Stimulated activated CD8-positive, alpha-beta memory T cell treated with anti-CD3 and anti-CD28 coated beads, Interleukin-7, amount 100 ng/mL, for 48 hours (primary cell): ENCODE results near the gene SP110.
A peak's percentile ranks its signal among the peaks of the same experiment; 100 is the strongest.
"Not testable (repeated sequence)": the region's sequence is repeated elsewhere in the genome, so short reads cannot be mapped to it uniquely, and the experiment has no call there.

Source experiments
- DNase-seq, 2 donors: peaks; one replicate each; pipeline ENCODE4 v3.0.0-alpha.2; 2020; ENCODE audit warnings: low read depth in 1 of 2; ENCODE audit errors: extremely low read depth in 1 of 2

The SP110 gene

DNA sequence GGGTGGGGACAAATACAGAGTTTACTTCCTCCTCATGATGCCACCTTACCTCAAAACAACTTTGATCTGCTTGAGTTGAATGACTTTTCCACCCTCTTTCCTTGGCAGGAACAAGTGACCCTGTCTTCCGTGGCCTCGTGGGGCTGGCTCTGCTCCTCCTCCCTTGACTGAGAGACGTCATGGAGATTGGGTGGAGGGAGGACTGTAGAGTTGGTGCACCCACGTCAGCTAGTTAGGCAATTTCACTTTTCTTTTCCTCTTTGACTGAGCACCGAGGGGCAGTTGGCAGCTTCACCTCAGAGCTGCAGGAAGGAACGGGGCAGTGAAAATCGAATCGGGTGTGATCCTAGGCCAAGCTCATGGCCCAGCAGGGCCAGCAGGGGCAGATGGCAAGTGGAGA lies 5.7 kb upstream of the SP110 start, which contains the start of gene SP140:
Gene SP140, plus strand, starts transcription at position 251 of the 400 bp plus-strand sequence. Its CDS starts 109 bp downstream, at position 360.
- peak; percentile 26 to 80 for DNase-seq

- no peak for DNase-seq
These were observed 4.7 kb upstream of the SP110 start for GRCh38 chr2:230224458-230224857.

GRCh38 chr2:230222829-230223228 lies 3.0 kb upstream of the SP110 start:
- DNase-seq: not testable (repeated sequence)

DNA sequence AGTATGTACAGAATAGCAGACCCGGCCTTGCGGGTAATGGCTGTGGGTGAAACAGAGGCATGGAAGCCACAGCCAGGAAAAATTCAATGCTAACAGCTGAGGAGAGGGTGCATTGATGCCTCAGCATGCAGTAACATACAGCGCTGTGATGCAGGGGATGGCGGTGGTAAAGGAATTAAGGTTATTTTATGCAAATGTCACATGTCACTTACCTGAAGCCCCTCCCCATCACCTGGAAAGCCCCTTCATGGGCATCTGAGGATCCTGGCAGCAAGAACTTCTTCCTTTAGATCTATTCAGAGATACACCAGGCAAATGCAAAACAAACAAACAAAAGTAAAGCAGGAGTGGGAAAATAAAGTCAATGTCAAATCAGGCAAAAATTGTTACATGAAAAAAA lies 1.7 kb upstream of the SP110 start:
- DNase-seq: no peak

DNA sequence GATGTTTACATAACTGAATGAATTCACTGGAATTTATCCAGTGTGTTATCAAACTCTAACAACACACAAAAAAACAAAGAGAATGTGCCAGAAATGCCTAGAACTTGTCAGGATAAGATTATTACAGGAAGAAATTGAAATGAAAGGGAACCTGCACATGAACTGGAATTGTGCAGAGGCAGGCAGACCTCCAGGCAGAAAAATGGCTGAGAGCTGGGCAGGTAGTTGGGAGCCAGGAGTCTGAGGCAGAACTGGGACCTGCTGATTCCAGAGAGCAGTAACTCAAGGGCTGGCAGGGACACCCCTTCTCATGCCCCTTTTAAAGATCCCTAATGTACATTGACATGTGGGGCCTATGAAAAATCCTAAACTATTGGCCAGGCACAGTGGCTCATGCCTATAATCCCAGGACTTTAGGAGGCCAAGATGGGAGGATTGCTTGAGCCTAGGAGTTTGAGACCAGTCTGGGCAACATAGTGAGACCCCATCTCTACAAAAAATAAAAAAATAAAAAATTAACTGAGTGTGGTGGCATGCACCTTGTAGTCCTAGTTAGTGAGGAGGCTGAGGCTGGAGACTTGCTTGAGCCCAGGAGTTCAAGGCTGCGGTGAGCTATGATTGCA lies 674 bp upstream of the SP110 start:
- no peak for DNase-seq

DNA sequence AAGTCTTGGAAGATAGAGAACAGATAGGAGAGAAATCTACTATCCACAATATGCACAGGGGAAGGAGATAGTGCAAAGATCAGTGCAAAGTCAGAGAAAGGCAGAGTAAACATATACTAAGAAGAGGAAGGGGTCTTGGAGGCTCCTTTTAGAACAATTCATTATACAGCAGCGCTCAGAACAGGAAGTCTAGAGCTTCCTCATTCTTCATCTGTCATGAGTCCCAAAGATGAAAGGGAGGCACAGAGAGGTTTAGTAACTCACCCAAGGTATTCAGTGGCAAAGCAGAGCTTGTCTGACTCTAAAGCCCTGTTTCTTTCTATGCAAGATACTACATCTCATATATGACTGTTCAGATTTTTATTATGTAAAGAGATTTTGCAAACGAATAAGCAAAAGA lies 1.4 kb downstream of the SP110 start:
- DNase-seq: no peak

DNA sequence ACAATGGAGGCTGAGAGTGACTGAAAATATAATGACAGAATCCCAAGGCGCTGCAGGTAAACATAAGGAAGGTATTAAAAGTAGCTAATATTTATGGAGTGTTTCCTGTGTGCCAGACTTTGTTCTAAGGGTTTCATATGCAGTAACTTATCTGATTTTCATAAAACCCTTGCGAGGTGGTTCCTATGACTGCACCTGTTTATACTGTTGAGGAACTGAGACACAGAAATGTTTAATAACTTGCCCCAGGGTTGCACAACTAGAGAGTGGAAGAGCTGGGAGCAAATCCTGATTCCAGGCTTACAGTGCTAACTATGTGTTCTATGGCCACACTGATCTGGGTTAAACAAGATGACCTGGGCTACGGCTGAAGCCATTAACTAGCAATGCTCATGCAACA lies 2.4 kb downstream of the SP110 start:
- no peak for DNase-seq

DNA sequence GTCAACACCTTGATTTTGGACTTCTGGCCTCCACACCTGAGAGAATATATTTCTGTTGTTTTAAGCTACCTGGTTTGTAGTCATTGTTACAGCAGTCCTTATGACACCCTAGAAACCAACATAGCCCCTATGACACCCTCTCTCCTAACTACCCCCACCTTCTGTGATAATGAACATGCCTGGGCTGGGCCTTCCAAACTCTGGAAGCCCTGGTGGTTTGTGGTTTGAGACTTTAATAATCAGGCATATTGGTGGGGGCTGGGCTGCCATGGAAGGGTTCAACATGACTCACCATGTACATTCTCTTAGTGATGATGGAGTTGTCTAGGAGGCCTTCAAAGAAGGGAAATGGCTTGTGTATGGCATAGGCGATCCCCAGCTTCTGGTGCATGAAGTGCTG lies 3.3 kb downstream of the SP110 start:
- DNase-seq: no peak

- DNase-seq: no peak
These were observed 10.2 kb downstream of the SP110 start for GRCh38 chr2:230209422-230210051.

GRCh38 chr2:230208576-230208975 lies 11.2 kb downstream of the SP110 start:
- DNase-seq: no peak

GRCh38 chr2:230205721-230206120 lies 14.1 kb downstream of the SP110 start:
- no peak for DNase-seq

DNA sequence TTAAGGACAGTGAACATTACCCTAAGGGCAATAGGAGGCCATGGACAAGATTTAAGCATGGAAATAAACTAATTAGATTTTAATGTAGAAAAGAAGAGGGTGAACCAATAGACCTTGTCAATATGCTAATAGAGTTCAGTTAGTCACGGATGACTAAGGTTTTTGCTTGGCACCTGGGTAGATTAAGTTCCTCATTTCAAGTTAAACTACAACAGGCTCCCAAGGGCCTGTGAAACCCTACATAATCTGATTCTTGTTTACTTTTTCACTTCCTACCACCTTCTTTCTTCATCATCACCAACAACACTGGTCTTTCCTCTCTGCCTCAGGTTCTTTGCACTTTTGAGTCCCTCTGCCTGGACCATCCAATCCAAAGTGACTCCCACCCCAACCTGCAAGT lies 14.8 kb downstream of the SP110 start:
- no peak for DNase-seq

GRCh38 chr2:230203110-230203676 lies 16.6 kb downstream of the SP110 start:
- DNase-seq: no peak

DNA sequence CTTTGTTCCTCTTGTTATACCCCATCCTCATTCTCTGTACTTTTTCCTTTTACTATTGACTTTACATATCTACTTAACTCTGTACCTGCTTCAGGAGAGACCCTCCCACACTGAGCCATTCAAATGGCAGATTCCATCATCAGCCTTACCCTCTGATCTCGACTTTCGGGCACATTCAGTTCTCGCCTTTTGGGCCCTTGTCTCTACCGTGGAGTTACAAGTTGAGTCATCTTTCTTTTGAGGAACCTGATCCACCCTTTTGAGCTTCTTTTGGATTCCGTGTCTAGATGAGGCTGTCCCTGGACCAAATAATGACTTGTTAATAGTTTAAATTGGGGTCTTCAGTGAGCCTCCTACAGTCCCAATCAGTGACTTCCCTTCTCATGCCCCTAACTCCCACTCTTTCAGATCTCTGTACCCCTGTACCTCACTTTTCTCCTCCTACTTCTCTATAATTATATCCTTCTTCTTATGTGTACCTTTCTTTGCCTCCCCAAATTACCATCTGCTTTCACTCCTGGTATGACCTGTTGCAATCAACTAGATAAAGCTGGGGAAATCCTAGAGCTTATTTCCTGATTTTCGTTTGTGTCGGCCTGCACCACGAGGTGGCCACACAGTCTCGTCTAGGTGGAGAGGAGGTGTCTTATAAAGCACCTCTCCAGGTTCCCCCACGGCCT lies 17.2 kb downstream of the SP110 start:
- no peak for DNase-seq

DNA sequence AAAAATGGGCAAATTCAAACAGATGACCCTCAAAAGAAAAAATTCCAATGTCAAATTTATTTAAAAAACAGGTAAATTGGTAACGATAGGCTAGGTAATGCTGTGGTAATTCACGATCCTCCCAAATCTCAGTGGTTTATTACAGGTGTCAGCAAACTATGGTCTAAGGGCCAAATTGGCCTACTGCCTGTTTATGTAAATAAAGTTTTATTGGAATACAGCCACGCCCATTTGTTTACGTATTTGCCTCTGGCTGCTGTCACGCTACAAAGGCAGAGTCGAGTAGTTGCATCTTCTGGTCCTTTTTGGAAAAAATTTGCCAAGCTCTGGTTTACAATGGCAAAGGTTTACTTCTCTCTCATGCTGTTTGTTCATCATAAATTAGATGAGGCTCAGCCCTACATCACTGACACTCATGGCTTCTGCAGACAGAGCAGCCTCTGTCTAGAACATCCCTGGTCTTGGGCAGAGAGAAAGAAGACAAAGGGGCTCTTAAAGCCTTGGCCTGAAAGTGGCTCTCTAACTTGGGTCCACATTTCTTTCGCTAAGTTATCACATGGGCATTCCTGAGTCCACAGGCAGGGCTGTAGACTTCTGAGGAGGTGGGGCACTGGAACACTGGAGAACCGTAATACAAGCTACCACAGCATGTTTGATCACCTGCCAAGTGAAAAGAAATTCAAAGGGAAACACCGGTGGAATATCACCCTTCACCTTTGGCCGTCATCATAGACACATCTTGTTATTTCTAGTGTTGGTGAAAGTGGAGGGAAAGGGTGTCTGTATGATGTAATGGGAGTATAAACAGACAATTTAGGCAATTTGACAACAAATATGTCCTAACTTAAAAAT lies 34.8 kb downstream of the SP110 start:
- no peak for DNase-seq

DNA sequence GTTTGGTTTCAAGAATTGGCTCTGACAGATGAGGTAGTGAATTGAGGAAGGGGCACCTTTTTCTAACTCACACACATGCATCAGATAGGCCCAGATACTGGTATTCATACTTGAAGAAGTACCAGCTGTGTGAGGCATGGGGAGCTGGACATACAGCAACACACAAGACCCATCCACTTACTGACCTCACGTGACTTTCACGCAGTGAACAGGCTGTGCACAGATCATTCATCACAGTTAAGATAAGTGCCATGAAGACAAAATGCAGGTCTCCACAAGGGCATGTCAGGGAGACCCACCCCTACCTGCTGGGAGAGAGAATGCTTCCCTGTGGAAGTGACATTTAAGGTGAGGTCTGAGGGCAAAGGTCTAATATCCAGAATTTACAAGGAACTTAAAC lies 38.6 kb downstream of the SP110 start:
- no peak for DNase-seq

GRCh38 chr2:230179907-230180306 lies 39.9 kb downstream of the SP110 start:
- DNase-seq: no peak

- no peak for DNase-seq
These were observed 41.0 kb downstream of the SP110 start for GRCh38 chr2:230178546-230179485.

- DNase-seq: no peak
These were observed 42.8 kb downstream of the SP110 start for GRCh38 chr2:230176996-230177395.

GRCh38 chr2:230174466-230174865 lies 45.3 kb downstream of the SP110 start:
- DNase-seq: no peak
